Dermis blood vessel endothelial cell (primary cell): ENCODE measurements around the gene BIRC2. TPM values are rescaled to one million over a fixed set of nuclear protein-coding genes. Genes with fewer than 3 reads are reported as not detected.
A peak's percentile ranks its signal among the peaks of the same experiment; 100 is the strongest.

Experiments
- DNase-seq: peaks from one replicate; pipeline ENCODE4 v3.0.0; 2010
- total RNA-seq: library from RNA; depleted of rRNA; stranded (reverse); fragments of >200 nt; gene quantifications from 2 replicates; pipeline ENCODE4 v1.2.3, GENCODE V29; 2014

The BIRC2 gene
- total RNA-seq, 1 donor from 2014 or later, result 70.1 TPM

DNA sequence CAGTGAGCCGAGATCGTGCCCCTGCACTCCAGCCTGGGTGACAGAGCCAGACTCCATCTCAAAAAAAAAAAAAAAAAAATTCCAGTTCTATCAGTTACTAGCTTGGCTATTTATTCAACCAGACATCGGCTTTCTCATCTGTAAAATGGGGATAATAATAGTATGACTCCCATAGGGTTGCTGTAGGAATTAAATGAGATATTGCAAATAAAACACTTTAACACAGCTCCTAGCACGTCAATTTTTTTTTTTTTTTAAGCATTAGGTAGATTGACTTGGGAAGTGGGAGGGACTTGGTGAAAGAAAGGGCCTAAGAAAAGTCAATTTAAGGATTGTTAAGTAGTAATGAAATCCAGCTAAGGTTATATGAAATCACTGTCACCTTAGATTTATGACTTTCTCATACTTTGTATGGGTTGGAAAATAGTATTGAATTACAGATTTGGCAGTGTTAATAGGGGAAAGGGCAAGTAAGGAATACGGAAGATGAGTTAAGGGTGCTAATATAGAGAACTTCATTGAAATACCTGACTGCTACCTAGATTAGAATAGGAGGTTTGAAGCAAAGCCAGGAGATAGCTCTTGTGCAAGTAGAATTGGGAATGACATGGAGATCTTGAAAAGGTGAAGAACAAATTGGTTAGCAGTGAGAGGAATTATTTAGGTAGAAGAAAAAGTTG is 28.8 kb downstream of the BIRC2 start:
- no peak for DNase-seq

DNA sequence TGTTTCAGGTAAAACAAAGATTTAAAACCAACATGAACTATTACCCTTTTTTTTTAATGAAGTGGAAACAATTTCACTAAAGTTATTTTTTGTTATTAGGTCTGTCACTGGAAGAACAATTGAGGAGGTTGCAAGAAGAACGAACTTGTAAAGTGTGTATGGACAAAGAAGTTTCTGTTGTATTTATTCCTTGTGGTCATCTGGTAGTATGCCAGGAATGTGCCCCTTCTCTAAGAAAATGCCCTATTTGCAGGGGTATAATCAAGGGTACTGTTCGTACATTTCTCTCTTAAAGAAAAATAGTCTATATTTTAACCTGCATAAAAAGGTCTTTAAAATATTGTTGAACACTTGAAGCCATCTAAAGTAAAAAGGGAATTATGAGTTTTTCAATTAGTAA is 30.9 kb downstream of the BIRC2 start:
- no peak for DNase-seq

GRCh38 chr11:102378818-102379217 is 31.8 kb downstream of the BIRC2 start:
- no peak for DNase-seq

GRCh38 chr11:102382384-102382783 is 35.4 kb downstream of the BIRC2 start:
- peak; percentile 73 for DNase-seq

DNA sequence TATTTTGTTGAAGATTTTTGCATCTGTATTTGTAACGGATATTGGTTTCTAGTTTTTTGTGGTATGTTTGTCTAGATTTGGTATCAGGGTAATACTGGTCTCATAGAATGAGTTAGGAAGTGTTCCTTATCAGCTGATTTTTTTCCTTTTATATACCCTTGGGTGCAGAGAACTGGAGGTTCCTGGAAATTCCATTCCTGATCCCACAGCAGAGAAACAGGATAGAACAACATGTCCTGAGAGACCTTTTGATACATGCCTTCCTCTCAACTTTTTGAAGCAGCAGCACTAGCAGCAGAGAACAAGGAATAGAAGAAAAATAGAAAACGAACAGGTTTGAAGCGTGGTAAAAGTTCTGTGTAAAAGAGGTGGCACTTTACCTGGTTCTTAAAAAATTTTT is 36.8 kb downstream of the BIRC2 start:
- peak; percentile 52 for DNase-seq

DNA sequence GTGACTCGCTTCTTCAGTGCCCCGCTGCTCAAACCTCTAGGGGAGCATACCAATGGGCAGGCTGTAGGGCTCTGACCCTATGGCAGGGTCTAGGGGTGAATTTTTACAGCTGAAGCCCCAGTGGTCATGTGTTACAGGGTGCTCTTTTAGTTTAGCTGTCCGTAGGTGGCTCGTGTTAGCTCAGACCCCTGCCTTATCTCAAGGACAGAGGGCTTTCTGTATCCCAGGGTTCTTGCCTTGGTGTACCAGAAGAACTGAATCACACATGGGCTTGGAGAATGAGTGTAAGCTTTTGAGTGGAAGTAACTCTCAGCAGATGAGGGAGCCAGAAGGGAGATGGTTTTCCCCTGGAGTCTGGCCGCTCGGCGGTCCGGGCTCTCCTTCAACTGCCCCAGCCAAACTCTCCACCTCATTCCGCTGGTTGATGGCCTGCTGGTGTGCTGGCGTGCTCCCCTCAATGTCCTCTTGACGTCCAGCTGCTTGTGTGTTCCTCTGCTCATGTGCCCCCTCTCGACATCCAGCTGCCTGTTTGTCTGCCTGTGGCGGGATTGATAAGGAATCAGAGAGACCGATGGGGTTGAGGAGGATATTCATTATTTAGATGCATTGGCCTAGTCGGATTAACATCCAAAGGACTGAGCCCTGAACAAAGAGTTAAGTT is 37.5 kb downstream of the BIRC2 start:
- DNase-seq, result no peak

DNA sequence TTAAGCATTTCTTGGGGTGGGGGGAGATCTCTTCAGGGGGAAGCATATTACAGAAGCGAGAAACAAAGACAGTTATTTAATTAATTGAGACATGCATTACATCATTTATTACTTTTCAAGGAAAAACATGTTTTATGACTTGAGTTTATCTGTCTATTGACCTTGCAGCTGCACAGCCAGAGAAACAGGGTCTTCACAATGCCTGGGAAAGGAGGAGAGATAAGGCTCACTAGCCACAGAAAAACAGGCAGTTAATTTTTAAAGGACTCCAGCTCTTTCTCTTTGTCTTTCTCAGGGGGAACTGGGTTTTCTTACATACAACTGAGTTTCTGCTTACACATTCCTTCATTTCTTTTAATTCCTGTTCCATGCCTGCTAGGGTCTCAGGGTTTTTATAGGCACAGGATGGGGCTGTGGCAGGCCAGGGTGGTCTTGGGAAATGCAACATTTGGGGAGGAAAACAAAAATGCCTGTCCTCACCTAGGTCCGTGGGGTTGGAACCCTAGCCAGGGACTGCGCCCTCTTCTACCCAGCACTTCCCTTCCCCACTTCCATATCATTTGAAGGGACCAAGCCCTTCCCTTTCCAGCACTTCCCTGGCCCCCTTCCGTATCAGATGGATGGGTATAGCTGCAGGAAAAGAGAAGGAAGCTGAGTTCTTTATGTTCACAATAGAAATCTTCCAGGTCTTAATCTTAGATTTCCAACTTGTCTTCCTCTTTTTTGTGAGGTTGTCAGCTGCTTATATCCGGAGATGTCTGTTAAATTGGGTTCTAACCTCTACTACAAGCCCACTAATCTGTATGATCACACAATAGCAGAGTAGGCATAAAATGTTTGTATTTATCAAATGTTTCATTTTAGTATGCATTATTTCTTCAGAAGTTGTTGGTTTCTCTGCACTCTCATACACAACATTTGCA is 38.3 kb downstream of the BIRC2 start:
- DNase-seq, result no peak

DNA sequence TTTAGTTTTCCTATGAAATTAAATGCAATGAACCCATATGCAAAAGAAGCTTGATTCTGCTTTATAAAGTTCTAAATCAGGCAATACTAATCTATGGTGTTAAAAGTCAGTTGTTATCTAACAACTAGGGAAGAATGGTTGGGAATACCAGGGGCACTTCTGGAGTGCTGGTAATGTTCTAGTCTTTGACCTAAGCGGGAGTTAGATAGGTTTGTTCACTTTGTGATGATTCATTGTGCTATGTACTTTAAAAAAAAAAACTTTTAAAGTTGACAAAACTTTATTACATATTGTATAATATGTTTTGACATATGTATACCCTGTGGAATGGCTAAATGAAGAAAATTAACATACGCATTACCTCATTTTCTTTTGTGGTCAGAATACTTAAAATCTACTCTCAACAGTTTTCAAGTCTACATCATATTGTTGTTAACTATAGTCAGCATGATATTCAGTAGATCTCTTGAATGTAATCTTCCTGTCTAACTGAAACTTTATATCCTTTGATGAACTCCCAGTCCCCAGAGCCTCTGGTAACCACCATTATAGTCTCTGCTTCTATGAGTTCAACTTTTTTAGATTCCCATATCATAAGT is 39.2 kb downstream of the BIRC2 start:
- DNase-seq, result no peak

DNA sequence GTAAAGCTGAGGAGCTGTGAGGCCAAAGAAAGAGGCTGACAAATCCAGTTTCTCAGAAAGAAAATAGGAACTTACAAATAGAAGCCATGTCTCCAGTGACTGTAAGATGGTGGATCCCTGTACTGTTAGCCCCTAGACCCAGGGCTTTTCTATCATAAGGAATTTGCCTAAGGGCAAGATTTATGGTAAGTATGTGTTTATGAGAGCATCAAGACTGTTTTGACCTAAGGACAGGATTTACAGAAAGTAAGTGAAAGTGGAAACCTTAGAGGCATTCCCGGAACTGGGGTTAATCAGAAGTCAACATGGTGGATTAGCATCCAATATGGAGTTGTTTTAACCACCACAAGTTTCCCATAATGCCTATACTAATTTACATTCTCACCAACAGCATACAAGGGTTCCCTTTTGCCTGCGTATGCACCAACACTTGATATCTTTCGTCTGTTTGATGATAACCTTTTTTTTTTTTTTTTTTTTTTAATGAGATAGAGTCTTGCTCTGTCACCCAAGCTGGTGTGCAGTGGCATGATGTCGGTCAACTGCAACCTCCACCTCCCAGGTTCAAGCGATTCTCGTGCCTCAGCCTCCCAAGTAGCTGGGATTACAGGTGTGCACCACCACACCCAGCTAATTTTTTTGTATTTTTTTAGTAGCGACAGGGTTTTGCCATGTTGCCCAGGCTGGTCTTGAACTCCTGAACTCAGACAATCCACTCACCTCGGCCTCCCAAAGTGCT is 40.2 kb downstream of the BIRC2 start:
- no peak for DNase-seq

DNA sequence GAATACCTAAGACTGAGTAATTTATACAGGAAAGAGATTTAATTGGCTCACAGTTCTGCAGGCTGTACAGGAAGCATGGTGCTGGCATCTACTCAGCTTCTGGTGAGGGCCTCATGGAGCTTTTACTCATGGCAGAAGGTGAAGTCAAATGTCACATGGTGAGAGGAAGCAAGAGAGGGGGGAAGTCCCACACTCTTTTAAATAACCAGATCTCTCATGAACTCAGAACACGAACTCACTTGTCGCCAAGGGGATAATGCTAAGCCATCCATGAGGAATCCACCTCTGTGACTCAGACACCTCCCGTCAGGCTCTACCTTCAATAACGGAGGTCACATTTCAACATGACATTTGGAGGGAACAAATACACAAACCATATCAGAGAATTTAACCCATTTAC is 42.2 kb downstream of the BIRC2 start:
- no peak for DNase-seq

DNA sequence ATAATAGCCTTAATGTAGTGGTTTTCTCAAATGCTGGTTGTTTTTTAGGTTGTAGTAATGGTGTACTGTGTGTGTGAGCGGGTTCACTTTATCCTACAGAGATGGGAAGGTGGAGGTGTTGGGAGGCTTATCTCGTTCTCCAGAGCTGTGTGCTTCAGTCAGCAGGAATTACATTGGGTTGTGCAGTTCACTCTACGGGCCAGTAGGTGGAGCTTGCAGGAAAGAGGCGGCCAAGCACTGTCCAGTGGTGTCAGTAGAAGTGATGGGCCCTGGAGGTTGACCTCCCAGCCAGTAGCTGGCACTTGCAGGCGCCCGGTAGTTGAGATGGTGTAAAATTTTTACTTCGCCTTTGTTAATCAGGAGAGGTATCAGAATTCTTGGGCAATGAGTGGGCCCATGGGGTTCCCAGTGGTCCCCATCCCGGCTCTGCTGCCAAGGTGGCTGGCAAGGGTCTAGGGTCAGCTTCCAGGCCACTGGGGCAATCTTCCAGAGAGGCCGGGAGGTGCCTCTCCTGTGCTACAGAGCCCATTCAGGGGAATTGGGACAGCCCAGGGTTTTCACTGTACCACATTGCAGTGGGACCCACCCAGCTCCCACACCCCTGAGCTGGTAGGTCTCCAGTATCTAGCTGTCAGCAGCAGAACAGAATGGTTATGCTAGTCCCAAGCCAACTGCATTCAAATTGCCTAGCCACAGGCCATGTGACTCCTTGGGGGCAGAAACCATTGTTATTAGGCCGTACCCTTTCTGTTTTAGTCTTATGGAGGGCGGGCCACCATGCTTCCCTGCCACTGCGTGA is 43.9 kb downstream of the BIRC2 start:
- DNase-seq, result peak; percentile 85

- no peak for DNase-seq
These were observed 44.7 kb downstream of the BIRC2 start for GRCh38 chr11:102391549-102392237.

DNA sequence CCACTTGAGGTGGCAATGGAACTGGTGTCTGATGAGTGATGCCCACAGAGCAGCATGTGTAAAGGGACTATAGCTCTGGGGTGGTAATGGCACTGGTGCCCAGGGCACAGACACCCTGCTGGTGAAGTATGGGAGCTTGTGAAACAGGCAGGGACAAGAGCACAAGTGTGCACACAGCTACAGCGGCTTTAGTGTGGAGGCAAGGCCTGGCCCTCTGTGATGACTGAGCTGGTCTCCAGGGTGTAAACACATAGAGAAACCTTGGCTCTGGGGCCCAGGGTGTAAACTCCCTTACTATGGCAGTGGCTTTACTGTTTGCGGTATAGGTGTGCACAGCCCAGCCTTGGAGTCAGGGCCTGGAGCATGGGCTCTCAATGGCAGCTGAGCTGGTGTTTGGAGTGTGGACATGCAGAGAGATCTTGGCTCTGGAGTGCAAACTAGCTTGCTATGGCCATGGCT is 46.3 kb downstream of the BIRC2 start:
- DNase-seq, result no peak

GRCh38 chr11:102395720-102396393 is 48.8 kb downstream of the BIRC2 start:
- no peak for DNase-seq

DNA sequence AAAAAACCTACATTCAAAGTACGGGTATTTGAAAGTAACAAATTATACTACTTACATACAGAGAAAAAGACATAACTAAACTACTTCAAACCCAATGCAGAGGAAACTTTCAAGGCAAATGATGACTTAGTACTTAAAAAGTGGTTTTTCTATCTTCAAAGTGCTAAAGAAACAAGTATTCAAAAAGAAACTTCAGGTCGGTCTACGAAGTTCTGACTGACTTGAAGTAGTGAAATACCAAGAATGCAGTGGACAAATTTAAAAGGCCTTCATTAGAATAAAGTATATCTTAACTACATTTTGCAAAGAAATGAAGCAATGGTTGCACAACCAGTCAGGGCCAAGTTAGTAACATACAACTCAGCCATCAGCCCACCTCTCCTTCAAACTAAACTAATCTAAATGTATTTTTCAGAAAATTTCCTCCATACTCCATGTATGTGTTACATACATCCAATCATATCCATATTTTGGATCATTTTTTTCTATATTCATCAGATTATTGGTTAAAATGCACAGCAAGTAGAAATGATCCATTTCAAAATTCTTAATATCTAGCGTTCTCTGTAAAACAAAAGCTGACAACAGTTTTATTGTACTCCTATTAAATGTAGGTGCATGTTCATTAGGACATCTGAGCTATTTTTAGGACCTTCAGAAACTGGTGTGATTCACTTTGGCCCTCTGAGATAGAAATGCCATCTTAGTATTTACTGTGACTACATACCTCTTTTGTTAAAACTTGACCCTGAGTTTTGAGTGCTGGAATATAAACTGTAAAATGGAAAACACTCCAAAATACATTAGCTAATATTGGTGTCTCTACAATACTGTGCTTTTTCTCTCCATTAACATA is 49.9 kb downstream of the BIRC2 start:
- no peak for DNase-seq

DNA sequence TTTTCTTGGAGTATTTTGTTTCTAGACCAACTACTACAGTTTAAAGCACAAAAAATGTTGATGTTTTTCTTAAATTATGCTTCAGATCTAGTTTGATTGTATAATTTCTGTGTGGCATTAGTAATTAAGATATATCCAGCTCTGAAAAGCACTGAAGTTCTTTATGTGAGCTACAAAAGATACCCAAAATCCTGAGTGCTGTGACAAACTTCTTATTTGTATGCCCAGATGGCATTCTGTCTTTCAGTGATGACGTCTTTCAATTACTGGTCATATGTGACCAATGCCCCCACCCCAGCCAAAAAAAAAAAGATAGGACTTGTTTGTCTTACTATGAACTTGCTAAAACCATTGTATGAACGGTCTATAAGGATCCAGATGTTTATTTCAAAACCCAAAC is 51.3 kb downstream of the BIRC2 start:
- DNase-seq, result no peak

DNA sequence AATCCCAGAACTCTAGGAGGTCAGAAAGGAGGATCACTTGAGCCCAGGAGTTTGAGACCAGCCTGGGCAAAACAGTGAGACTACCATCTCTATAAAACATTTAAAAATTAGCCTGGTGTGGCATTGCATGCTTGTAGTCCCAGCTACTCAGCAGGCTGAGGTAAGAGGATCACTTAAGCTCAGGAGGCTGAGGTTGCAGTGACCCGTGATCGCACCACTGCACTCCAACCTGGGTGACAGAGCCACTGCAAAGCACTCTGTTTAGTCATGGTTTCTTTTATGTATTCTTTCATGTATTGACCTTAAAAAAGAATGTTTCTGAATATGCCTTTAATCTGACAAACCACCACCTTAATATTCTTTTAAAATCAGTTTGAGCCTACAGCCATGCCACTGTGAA is 52.2 kb downstream of the BIRC2 start:
- DNase-seq, result no peak

DNA sequence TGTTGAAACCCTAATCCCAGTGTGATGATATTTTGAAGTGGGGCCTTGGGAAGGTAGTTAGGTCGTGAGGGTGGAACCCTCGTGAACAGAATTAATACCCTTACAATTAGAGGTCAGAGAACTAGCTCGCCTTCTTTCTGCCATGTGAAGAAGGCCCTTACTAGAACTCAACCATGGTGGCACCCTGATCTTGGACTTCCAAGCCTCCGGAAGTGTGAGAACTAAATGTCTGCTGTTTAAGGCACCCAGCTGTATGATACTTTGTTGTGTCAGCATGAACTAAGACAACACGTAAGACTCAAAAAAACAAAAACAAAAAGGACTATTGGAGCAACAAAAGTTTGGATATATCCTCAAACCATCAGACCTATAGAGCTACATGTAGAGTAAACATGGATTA is 53.6 kb downstream of the BIRC2 start:
- no peak for DNase-seq

- no peak for DNase-seq
These were observed 54.9 kb downstream of the BIRC2 start for GRCh38 chr11:102401905-102402304.
